Measurements from ENCODE around the gene CAPRIN1.
"Not testable (repeated sequence)": the region's sequence is repeated elsewhere in the genome, so short reads cannot be mapped to it uniquely, and the experiment has no call there.

CAPRIN1 gene

DNA sequence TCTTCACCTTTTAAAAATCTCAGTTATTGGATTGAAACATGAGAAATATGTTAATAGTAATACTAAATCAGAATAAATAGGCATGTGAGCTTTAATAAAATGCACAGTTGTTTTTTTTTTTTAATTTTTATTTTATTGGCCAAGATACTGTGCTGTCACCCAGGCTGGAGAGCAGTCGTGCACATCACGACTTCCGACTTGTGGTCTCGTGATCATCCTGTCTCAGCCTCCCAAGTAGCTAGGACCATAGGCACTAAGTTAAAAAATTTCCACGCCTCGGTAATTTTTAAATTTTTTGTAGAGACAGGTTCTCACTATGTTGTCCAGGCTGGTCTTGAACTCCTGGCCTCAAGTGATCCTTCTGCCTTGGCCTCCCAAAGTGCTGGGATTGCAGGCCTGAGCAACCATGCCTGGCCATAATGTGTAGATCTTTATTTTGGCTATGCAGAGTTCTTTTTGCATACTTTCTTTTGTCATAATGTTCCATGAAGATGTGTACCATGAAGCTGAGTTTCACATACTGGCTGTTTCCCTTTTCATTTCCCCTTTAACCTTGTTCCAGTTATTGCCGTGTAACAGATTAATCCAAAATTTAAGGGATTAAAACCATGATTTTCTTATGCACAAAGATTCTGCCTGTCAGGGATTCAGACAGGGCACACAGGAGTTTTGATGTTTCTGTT lies 16.0 kb downstream of the CAPRIN1 start:
- TF ChIP-seq, protein P1, sequence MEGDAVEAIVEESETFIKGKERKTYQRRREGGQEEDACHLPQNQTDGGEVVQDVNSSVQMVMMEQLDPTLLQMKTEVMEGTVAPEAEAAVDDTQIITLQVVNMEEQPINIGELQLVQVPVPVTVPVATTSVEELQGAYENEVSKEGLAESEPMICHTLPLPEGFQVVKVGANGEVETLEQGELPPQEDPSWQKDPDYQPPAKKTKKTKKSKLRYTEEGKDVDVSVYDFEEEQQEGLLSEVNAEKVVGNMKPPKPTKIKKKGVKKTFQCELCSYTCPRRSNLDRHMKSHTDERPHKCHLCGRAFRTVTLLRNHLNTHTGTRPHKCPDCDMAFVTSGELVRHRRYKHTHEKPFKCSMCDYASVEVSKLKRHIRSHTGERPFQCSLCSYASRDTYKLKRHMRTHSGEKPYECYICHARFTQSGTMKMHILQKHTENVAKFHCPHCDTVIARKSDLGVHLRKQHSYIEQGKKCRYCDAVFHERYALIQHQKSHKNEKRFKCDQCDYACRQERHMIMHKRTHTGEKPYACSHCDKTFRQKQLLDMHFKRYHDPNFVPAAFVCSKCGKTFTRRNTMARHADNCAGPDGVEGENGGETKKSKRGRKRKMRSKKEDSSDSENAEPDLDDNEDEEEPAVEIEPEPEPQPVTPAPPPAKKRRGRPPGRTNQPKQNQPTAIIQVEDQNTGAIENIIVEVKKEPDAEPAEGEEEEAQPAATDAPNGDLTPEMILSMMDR (IDR thresholded peaks at IDR 0.05; ENCODE audit: extremely low read depth, insufficient read depth, missing control alignments) = no peak
- no peak for DNase-seq (ENCODE audit: low spot score)
- in situ Hi-C loops (cut with MboI; ENCODE audit: low pct_unique_long_range_greater_than_20kb, low sequenced_read_pairs, unreplicated experiment) = no loop called here

DNA sequence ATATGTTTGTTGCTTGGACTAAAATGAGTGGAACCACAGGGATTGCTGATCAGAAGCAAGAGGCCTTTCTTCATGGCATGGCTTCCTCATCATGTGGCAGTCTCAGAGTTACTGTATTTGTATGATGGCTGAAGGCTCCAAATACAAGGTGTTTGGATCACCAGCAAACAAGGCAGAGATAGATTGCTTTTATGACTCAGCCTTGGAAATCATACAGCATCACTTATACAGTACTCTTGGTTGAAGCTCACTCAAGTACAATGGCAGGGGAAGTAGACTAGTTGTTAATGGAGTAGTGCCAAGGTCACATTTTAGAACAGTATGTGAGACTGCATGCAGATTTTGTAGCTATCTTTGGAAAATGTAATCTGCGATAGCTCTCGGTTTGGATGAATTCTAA lies 16.6 kb downstream of the CAPRIN1 start:
- no peak for DNase-seq (ENCODE audit: low spot score)
- in situ Hi-C loops (cut with MboI; ENCODE audit: low pct_unique_long_range_greater_than_20kb, low sequenced_read_pairs, unreplicated experiment) = no loop called here
- TF ChIP-seq, protein P1 (IDR thresholded peaks at IDR 0.05; ENCODE audit: extremely low read depth, insufficient read depth, missing control alignments) = no peak

DNA sequence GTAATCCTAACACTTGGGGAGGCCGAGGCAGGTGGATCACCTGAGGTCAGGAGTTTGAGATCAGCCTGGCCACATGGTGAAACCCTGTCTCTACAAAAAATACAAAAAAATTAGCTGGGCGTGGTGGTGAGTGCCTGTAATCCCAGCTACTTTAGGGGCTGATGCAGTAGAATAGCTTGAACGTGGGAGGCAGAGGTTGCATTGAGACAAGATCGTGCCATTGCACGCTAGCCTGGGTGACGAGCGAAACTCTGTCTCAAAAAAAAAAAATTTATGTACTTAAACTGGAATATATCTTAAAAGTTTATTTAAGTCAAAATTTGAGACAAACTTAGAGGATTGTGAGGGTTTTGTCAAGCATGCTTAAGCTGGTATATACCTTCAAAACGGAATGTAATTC lies 19.8 kb downstream of the CAPRIN1 start:
- DNase-seq (ENCODE audit: low spot score); in situ Hi-C loops (cut with MboI; ENCODE audit: low pct_unique_long_range_greater_than_20kb, low sequenced_read_pairs, unreplicated experiment): not testable (repeated sequence)

DNA sequence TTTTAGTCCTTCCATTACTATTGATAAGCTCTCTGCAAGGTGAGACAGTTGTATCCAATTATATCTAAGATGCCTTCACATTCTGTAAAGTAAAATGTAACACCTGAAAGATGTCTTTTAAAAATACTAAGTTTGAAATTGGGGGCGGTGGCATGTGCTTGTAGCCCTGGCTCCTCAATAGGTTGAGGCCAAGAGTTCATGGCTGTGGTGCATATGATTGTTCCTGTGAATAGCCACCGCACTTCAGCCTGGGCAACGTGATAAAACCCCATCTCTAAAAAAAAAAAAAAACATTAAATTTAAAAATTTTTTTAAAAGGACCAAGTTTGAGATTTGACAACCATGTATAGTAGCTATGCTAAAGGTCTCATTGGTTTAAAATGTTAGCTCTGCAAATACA lies 20.5 kb downstream of the CAPRIN1 start:
- no peak for DNase-seq (ENCODE audit: low spot score)
- TF ChIP-seq, protein P1 (IDR thresholded peaks at IDR 0.05; ENCODE audit: extremely low read depth, insufficient read depth, missing control alignments) = no peak
- in situ Hi-C loops (cut with MboI; ENCODE audit: low pct_unique_long_range_greater_than_20kb, low sequenced_read_pairs, unreplicated experiment) = no loop called here

DNA sequence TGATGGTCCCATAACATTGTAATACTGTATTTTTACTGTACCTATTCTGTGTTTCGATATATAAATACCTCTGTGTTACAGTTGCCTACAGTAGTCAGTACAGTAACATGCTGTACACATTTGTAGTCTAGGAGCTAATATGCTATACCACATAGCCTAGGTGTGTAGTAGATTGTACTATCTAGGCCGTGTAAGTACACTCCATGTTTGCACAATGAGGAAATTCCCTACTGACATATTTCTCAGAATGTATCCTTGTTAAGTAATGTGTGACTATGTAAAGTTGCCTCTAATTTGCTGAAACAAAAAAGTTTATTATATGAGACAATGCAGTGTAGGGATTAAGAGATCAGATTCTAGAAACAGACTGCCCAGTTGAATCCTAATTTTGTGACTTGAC lies 21.3 kb downstream of the CAPRIN1 start:
- no peak for DNase-seq (ENCODE audit: low spot score)
- TF ChIP-seq, protein P1 (IDR thresholded peaks at IDR 0.05; ENCODE audit: extremely low read depth, insufficient read depth, missing control alignments) = no peak
- in situ Hi-C loops (cut with MboI; ENCODE audit: low pct_unique_long_range_greater_than_20kb, low sequenced_read_pairs, unreplicated experiment) = no loop called here

DNA sequence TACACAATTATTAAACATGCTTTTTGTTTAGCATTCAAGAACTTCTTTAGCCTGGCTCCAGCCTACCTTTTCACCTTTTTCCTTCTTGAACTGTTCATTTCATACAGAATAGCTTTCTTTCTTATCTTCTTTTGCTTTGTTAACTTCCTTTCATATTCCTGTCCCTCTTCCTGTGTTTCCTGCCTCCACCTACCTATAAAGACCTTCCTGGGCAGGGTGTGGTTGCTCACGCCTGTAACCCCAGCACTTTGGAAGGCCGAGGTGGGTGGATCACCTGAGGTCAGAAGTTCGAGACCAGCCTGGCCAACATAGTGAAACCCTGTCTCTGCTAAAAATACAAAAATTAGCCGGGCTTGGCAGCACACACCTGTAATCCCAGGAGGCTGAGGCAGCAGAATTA lies 22.9 kb downstream of the CAPRIN1 start:
- TF ChIP-seq, protein P1 (IDR thresholded peaks at IDR 0.05; ENCODE audit: extremely low read depth, insufficient read depth, missing control alignments) = no peak
- in situ Hi-C loops (cut with MboI; ENCODE audit: low pct_unique_long_range_greater_than_20kb, low sequenced_read_pairs, unreplicated experiment) = no loop called here
- no peak for DNase-seq (ENCODE audit: low spot score)

DNA sequence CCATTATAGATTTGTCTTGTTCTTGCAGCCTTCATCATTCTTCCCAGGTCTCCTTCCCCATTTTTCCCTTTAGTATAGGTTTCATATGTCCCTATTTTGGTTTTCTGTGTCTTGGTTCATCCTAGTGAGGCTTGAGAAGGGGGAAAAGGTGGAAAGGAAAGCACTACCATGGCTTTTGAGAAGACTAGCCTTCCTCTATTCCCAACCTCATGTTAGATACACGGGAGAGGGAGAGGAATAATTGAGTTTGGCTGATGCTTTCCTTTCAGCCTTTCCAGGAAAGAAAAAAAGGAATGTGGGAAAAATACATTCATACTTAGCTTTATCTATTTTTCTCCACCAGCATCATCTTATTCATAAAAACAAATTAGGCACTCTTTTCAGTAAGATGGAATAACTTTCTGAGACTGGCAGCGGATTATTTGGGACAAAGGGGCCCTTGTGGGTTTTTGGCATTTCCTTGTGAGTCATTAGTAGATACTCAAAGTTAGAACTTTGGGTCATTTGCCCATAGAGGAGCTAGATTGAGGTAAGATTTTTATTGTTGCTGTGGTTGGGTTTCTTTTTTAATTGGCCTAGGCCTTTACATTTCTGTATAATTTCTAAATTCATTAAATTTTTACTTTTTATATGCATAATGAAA lies 23.8 kb downstream of the CAPRIN1 start:
- TF ChIP-seq, protein P1 (IDR thresholded peaks at IDR 0.05; ENCODE audit: extremely low read depth, insufficient read depth, missing control alignments) = no peak

More for the DNA sequence above, 23.8 kb downstream of the CAPRIN1 start:
- in situ Hi-C loops (cut with MboI; ENCODE audit: low pct_unique_long_range_greater_than_20kb, low sequenced_read_pairs, unreplicated experiment) = no loop called here
- no peak for DNase-seq (ENCODE audit: low spot score)

All from GM13977 (cell line).